Inflammatory macrophage (primary cell): ENCODE measurements around the gene SIRT1.
"Not testable (repeated sequence)": the region's sequence is repeated elsewhere in the genome, so short reads cannot be mapped to it uniquely, and the experiment has no call there.

Experiments
- DNase-seq, 2 donors: peaks; one replicate each; pipeline ENCODE4 v3.0.0-alpha.2; 2020 to 2022

SIRT1 gene

DNA sequence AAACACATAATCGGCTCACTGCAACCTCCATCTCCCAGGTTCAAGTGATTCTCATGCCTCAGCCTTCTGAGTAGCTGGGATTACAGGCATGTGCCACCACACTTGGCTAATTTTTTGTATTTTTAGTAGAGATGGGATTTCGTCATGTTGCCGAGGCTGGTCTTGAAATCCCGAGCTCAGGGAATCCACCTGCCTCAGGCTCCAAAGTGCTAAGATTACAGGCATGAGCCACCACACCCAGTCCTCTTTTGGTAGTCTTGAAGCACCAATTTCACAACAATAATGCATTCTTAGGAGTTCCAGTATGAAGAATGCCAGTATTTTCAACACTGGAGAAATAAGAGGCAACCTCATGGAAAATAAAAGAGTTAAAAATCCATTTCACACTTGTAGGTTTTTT, 81.6 kb downstream of the SIRT1 start:
- DNase-seq = not testable (repeated sequence)
